Stimulated activated CD4-positive, alpha-beta T cell treated with anti-CD3 and anti-CD28 coated beads, Interleukin-4, amount 100 ng/mL, for 4 hours (primary cell): ENCODE measurements around the gene SIK1.
"Not testable (repeated sequence)": the region's sequence is repeated elsewhere in the genome, so short reads cannot be mapped to it uniquely, and the experiment has no call there.

Experiments
- DNase-seq, 2 experiments: peaks; one replicate each; pipeline ENCODE4 v3.0.0-alpha.2; 2020

The SIK1 gene

GRCh38 chr21:43439316-43440075 lies 12.6 kb upstream of the SIK1 start:
- DNase-seq: not testable (repeated sequence)

- not testable (repeated sequence) for DNase-seq
Measured at GRCh38 chr21:43436272-43436671, 9.3 kb upstream of the SIK1 start.

- not testable (repeated sequence) for DNase-seq
Measured at GRCh38 chr21:43433340-43434136, 6.6 kb upstream of the SIK1 start.

- not testable (repeated sequence) for DNase-seq
Measured at GRCh38 chr21:43430830-43431416, 4.0 kb upstream of the SIK1 start.

GRCh38 chr21:43428964-43429363 lies 2.0 kb upstream of the SIK1 start:
- DNase-seq: not testable (repeated sequence)

- not testable (repeated sequence) for DNase-seq
Measured at GRCh38 chr21:43427242-43427559, 270 bp upstream of the SIK1 start.

GRCh38 chr21:43426004-43426403 lies 927 bp downstream of the SIK1 start:
- DNase-seq: not testable (repeated sequence)

GRCh38 chr21:43419475-43419874 lies 7.5 kb downstream of the SIK1 start:
- not testable (repeated sequence) for DNase-seq

- DNase-seq: not testable (repeated sequence)
Measured at GRCh38 chr21:43414576-43414975, 12.4 kb downstream of the SIK1 start.

GRCh38 chr21:43412020-43412788 lies 14.7 kb downstream of the SIK1 start:
- not testable (repeated sequence) for DNase-seq

GRCh38 chr21:43410456-43411068 lies 16.4 kb downstream of the SIK1 start:
- DNase-seq: not testable (repeated sequence)

- not testable (repeated sequence) for DNase-seq
Measured at GRCh38 chr21:43407139-43407538, 19.8 kb downstream of the SIK1 start.

GRCh38 chr21:43404450-43404849 lies 22.5 kb downstream of the SIK1 start:
- DNase-seq: not testable (repeated sequence)

GRCh38 chr21:43403651-43404430 lies 23.1 kb downstream of the SIK1 start:
- not testable (repeated sequence) for DNase-seq

- DNase-seq: not testable (repeated sequence)
Measured at GRCh38 chr21:43401125-43401524, 25.8 kb downstream of the SIK1 start.

GRCh38 chr21:43399595-43400015 lies 27.3 kb downstream of the SIK1 start:
- DNase-seq: not testable (repeated sequence)

GRCh38 chr21:43399136-43399535 lies 27.8 kb downstream of the SIK1 start:
- DNase-seq: not testable (repeated sequence)

- DNase-seq: not testable (repeated sequence)
Measured at GRCh38 chr21:43398533-43398932, 28.4 kb downstream of the SIK1 start.

- DNase-seq: not testable (repeated sequence)
Measured at GRCh38 chr21:43398000-43398399, 28.9 kb downstream of the SIK1 start.

- DNase-seq: not testable (repeated sequence)
Measured at GRCh38 chr21:43397439-43397808, 29.5 kb downstream of the SIK1 start.

GRCh38 chr21:43396788-43397438 lies 30.0 kb downstream of the SIK1 start:
- DNase-seq: not testable (repeated sequence)
